ENCODE measurements around the gene SYPL2. TPM values are rescaled to one million over a fixed set of nuclear protein-coding genes. Genes with fewer than 3 reads are reported as not detected.

Gene SYPL2
- total RNA-seq, 5 donors from 2014 or later (not counting 1 experiment from before 2014, with no cell fraction given): 0.09 to 0.13 (median 0.11) TPM; not detected in 1

- no peaks in the 10 kb centered on the region for H3K36me3 ChIP-seq (ENCODE audit: control insufficient read depth in 2 of 2, extremely low read depth in 1 of 2, insufficient read depth in 1 of 2, low read length in 1 of 2)
- H3K27ac Mint-ChIP-seq: no peak overlapping the region
- H3K4me3 Mint-ChIP-seq: no peak overlapping the region
- H3K4me1 ChIP-seq (ENCODE audit: control insufficient read depth in 1 of 2, extremely low read depth in 1 of 2, insufficient read depth in 2 of 2, low read length in 2 of 2): peaks cover 0 to 1% of the 10 kb centered on the region in 2 experiments
- no peaks in the 10 kb centered on the region for H3K36me3 Mint-ChIP-seq
- H3K4me3 ChIP-seq (ENCODE audit: control insufficient read depth in 1 of 2, extremely low read depth in 1 of 2, low read length in 1 of 2): no peak overlapping the region
- H3K27ac ChIP-seq (ENCODE audit: low read length): no peak overlapping the region
- peaks cover 1 to 6% (median 1%) of the 10 kb centered on the region in 3 donors for H3K4me1 Mint-ChIP-seq
- no peak for ATAC-seq (replicated peaks in 1 of 4)
- no peak for DNase-seq
- peaks cover 6 to 11% of the 10 kb centered on the region in 2 donors for H3K27me3 Mint-ChIP-seq
- POLR2A ChIA-PET: no interaction called here
- CTCF ChIA-PET: interaction anchor here in 1 of 2 donors (0.5 kb wide), 1 partner anchor 280 kb away, joined by 3 read pairs; no protein-coding TSS in a partner anchor
- H3K9me3 Mint-ChIP-seq: no peaks in the 10 kb centered on the region
- no peaks in the 10 kb centered on the region for H3K9me3 ChIP-seq
- H3K27me3 ChIP-seq (replicated peaks in 1 of 2; ENCODE audit: control insufficient read depth in 2 of 2, extremely low read depth in 1 of 2, insufficient read depth in 2 of 2, low read length in 1 of 2): peaks cover 0 to 4% of the 10 kb centered on the region in 2 experiments
These were observed 34.0 kb upstream of the SYPL2 start for GRCh38 chr1:109432336-109432735.

DNA sequence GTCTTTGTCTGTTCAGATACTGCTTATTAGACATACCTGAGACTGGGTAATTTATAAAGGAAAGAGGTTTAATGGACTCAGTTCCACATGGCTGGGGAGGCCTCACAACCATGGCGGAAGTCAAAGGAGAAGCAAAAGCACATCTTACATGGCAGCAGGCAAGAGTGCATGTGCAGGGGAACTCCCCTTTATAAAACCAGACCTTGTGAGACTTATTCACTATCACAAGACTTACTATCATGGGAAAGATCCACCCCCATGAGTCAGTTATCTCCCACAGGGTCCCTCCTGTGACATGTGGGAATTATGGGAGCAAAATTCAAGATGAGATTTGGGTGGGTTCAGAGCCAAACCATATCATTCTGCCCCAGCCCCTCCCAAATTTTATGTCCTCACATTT is 33.0 kb upstream of the SYPL2 start:
- H3K36me3 Mint-ChIP-seq: no peaks in the 10 kb centered on the region
- POLR2A ChIA-PET: no interaction called here

DNA sequence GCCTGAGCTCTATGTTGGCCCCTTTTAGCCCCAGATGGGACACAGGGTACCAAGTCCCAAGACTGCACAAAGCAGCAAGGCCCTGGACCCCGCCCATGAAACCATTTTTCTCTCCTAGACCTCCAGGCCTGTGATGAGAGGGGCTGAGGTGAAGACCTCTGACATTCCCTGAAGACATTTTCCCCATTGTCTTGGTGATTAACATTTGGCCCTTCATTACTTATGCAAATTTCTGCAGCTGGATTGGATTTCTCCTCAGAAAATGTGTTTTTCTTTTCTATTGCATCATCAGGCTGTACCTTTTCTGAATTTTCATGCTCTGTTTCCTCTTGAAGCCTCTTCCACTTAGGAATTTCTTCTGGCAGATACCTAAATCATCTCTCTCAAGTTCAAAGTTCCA is 31.9 kb upstream of the SYPL2 start:
- Histone ChIP-seq H3K9me3 (no peaks in the 10 kb centered on the region), H3K27ac (ENCODE audit: low read length) (no peak overlapping the region), H3K4me1 (ENCODE audit: control insufficient read depth in 1 of 2, extremely low read depth in 1 of 2, insufficient read depth in 2 of 2, low read length in 2 of 2) (no peaks in the 10 kb centered on the region), H3K4me3 (ENCODE audit: control insufficient read depth in 1 of 2, extremely low read depth in 1 of 2, low read length in 1 of 2) (no peak overlapping the region), H3K27me3 (replicated peaks in 1 of 2; ENCODE audit: control insufficient read depth in 2 of 2, extremely low read depth in 1 of 2, insufficient read depth in 2 of 2, low read length in 1 of 2) (peaks cover 0 to 4% of the 10 kb centered on the region in 2 experiments), H3K36me3 (ENCODE audit: control insufficient read depth in 2 of 2, extremely low read depth in 1 of 2, insufficient read depth in 1 of 2, low read length in 1 of 2) (no peaks in the 10 kb centered on the region)
- DNase-seq: no peak
- POLR2A ChIA-PET: no interaction called here
- H3K9me3 Mint-ChIP-seq: no peaks in the 10 kb centered on the region
- H3K27me3 Mint-ChIP-seq: peaks cover 6 to 11% of the 10 kb centered on the region in 2 donors
- CTCF ChIA-PET: no interaction called here
- no peaks in the 10 kb centered on the region for H3K36me3 Mint-ChIP-seq
- WGBS (ENCODE audit: insufficient coverage): no CpG with 5 or more reads among the region's 1 CpG
- no peak for ATAC-seq (replicated peaks in 1 of 4)
- no peak overlapping the region for H3K4me3 Mint-ChIP-seq
- no peak overlapping the region for H3K27ac Mint-ChIP-seq
- H3K4me1 Mint-ChIP-seq: no peaks in the 10 kb centered on the region

More for the DNA sequence above, 33.0 kb upstream of the SYPL2 start:
- Histone ChIP-seq H3K4me1 (ENCODE audit: control insufficient read depth in 1 of 2, extremely low read depth in 1 of 2, insufficient read depth in 2 of 2, low read length in 2 of 2) (no peaks in the 10 kb centered on the region), H3K9me3 (no peaks in the 10 kb centered on the region), H3K27ac (ENCODE audit: low read length) (no peak overlapping the region), H3K27me3 (replicated peaks in 1 of 2; ENCODE audit: control insufficient read depth in 2 of 2, extremely low read depth in 1 of 2, insufficient read depth in 2 of 2, low read length in 1 of 2) (peaks cover 0 to 4% of the 10 kb centered on the region in 2 experiments), H3K4me3 (ENCODE audit: control insufficient read depth in 1 of 2, extremely low read depth in 1 of 2, low read length in 1 of 2) (no peak overlapping the region), H3K36me3 (ENCODE audit: control insufficient read depth in 2 of 2, extremely low read depth in 1 of 2, insufficient read depth in 1 of 2, low read length in 1 of 2) (no peaks in the 10 kb centered on the region)
- Mint-ChIP-seq H3K4me1 (no peaks in the 10 kb centered on the region), H3K9me3 (no peaks in the 10 kb centered on the region), H3K27me3 (peaks cover 6 to 11% of the 10 kb centered on the region in 2 donors), H3K27ac (no peak overlapping the region), H3K4me3 (no peak overlapping the region)
- DNase-seq (no peak), ATAC-seq (replicated peaks in 1 of 4) (no peak)
- CTCF ChIA-PET: no interaction called here
- no CpG with 5 or more reads among the region's 1 CpG for WGBS (ENCODE audit: insufficient coverage)

GRCh38 chr1:109438798-109439297 is 27.5 kb upstream of the SYPL2 start:
- no peak for DNase-seq
- H3K4me3 Mint-ChIP-seq: no peak overlapping the region
- Histone ChIP-seq H3K36me3 (ENCODE audit: control insufficient read depth in 2 of 2, extremely low read depth in 1 of 2, insufficient read depth in 1 of 2, low read length in 1 of 2) (no peaks in the 10 kb centered on the region), H3K27me3 (replicated peaks in 1 of 2; ENCODE audit: control insufficient read depth in 2 of 2, extremely low read depth in 1 of 2, insufficient read depth in 2 of 2, low read length in 1 of 2) (peaks cover 3 to 6% of the 10 kb centered on the region in 2 experiments), H3K27ac (ENCODE audit: low read length) (no peak overlapping the region), H3K9me3 (no peaks in the 10 kb centered on the region), H3K4me3 (ENCODE audit: control insufficient read depth in 1 of 2, extremely low read depth in 1 of 2, low read length in 1 of 2) (no peak overlapping the region), H3K4me1 (ENCODE audit: control insufficient read depth in 1 of 2, extremely low read depth in 1 of 2, insufficient read depth in 2 of 2, low read length in 2 of 2) (no peaks in the 10 kb centered on the region)
- no peaks in the 10 kb centered on the region for H3K36me3 Mint-ChIP-seq
- WGBS (ENCODE audit: insufficient coverage): 31% methylated on average over 2 of the region's 3 CpGs
- H3K9me3 Mint-ChIP-seq: no peaks in the 10 kb centered on the region
- H3K4me1 Mint-ChIP-seq: no peaks in the 10 kb centered on the region
- peaks cover 6 to 10% of the 10 kb centered on the region in 2 donors for H3K27me3 Mint-ChIP-seq
- H3K27ac Mint-ChIP-seq: no peak overlapping the region
- ATAC-seq (replicated peaks in 1 of 4): no peak
- POLR2A ChIA-PET: no interaction called here
- CTCF ChIA-PET: no interaction called here

DNA sequence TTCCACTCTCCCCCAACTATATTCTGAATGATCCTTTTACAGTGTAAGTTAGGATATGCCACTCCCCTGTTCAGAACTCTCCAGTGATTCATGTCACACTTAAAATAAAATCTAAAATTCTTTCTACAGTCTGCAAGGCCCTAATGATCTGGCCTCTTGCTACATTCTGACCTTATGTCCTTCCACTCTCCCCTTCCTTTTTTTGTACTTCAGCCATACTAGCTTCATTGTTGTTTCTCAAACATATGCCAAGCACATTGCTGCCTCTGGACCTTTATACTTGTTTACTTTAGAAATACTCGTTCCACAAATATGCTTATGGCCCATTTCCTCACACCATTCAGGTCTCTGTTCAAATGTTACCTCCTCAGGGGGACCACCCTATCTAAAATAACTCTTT is 25.3 kb upstream of the SYPL2 start:
- H3K27ac ChIP-seq (ENCODE audit: low read length): no peak overlapping the region
- H3K4me1 ChIP-seq (ENCODE audit: control insufficient read depth in 1 of 2, extremely low read depth in 1 of 2, insufficient read depth in 2 of 2, low read length in 2 of 2): no peaks in the 10 kb centered on the region
- ChIA-PET POLR2A (no interaction called here), CTCF (no interaction called here)
- H3K4me1 Mint-ChIP-seq: no peaks in the 10 kb centered on the region
- DNase-seq (no peak), ATAC-seq (replicated peaks in 1 of 4) (no peak)
- H3K27ac Mint-ChIP-seq: no peak overlapping the region
- H3K36me3 Mint-ChIP-seq: no peaks in the 10 kb centered on the region
- no peaks in the 10 kb centered on the region for H3K9me3 Mint-ChIP-seq
- no peaks in the 10 kb centered on the region for H3K9me3 ChIP-seq
- no peaks in the 10 kb centered on the region for H3K36me3 ChIP-seq (ENCODE audit: control insufficient read depth in 2 of 2, extremely low read depth in 1 of 2, insufficient read depth in 1 of 2, low read length in 1 of 2)
- WGBS (ENCODE audit: insufficient coverage): 70% methylated on average over 1 of the region's 1 CpG
- H3K27me3 ChIP-seq (replicated peaks in 1 of 2; ENCODE audit: control insufficient read depth in 2 of 2, extremely low read depth in 1 of 2, insufficient read depth in 2 of 2, low read length in 1 of 2): peaks cover 8 to 11% of the 10 kb centered on the region in 2 experiments
- peaks cover 4 to 13% of the 10 kb centered on the region in 2 donors for H3K27me3 Mint-ChIP-seq
- H3K4me3 ChIP-seq (ENCODE audit: control insufficient read depth in 1 of 2, extremely low read depth in 1 of 2, low read length in 1 of 2): no peak overlapping the region
- H3K4me3 Mint-ChIP-seq: no peak overlapping the region

DNA sequence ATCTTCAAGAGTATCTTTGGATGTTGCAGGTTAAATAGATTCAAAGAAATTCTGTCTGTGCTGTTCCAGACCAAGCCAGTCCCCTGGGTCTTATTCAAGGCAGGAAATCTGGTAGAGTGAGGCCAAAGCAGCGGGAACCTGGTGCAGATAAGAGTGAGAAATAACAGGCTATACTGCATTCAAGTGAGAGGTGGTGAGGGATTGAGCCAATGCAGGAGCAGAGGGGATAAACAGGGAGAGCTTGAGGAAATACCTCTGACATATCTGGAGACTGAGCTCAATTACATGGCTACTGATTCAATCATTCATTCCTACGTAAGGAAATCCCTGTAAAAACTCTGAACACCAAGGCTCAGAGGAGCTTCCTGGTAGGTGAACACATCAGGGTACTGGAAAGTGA is 22.9 kb upstream of the SYPL2 start:
- POLR2A ChIA-PET: interaction anchor here in 1 of 2 donors (0.6 kb wide), 1 partner anchor 10 kb away, joined by 3 read pairs; no protein-coding TSS in a partner anchor
- Mint-ChIP-seq H3K36me3 (no peaks in the 10 kb centered on the region), H3K27ac (no peak overlapping the region), H3K4me1 (no peaks in the 10 kb centered on the region), H3K27me3 (peaks cover 13 to 21% of the 10 kb centered on the region in 2 donors), H3K9me3 (no peaks in the 10 kb centered on the region), H3K4me3 (no peak overlapping the region)
- ATAC-seq (replicated peaks in 1 of 4): no peak
- no peaks in the 10 kb centered on the region for H3K9me3 ChIP-seq
- H3K4me3 ChIP-seq (ENCODE audit: control insufficient read depth in 1 of 2, extremely low read depth in 1 of 2, low read length in 1 of 2): no peak overlapping the region
- no peaks in the 10 kb centered on the region for H3K36me3 ChIP-seq (ENCODE audit: control insufficient read depth in 2 of 2, extremely low read depth in 1 of 2, insufficient read depth in 1 of 2, low read length in 1 of 2)
- no CpG with 5 or more reads among the region's 2 CpGs for WGBS (ENCODE audit: insufficient coverage)
- no peak for DNase-seq
- H3K27me3 ChIP-seq (replicated peaks in 1 of 2; ENCODE audit: control insufficient read depth in 2 of 2, extremely low read depth in 1 of 2, insufficient read depth in 2 of 2, low read length in 1 of 2): peaks cover 8 to 14% of the 10 kb centered on the region in 2 experiments
- no peak overlapping the region for H3K27ac ChIP-seq (ENCODE audit: low read length)
- no peaks in the 10 kb centered on the region for H3K4me1 ChIP-seq (ENCODE audit: control insufficient read depth in 1 of 2, extremely low read depth in 1 of 2, insufficient read depth in 2 of 2, low read length in 2 of 2)
- CTCF ChIA-PET: no interaction called here

DNA sequence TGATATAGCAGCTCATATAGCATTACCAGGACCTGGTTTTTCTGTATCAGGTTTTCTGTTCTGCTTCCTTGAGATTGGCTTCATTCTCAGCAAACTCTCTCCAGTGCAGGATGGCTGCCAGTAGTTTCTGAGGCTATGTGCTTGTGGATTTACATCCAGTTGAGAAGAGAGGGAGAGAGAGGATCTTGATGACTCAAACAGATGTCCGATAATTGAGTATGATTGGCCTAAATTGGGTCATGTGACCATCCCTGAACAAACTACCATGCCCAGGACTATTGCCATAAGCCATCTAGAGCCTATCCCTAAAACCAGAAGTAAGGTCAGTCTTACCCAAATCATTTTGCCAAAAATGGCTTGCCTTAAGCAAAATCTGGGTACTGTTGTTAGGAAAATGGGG is 22.0 kb upstream of the SYPL2 start:
- Mint-ChIP-seq H3K4me1 (no peaks in the 10 kb centered on the region), H3K9me3 (no peaks in the 10 kb centered on the region), H3K36me3 (no peaks in the 10 kb centered on the region), H3K4me3 (no peak overlapping the region), H3K27me3 (peaks cover 15 to 23% of the 10 kb centered on the region in 2 donors), H3K27ac (no peak overlapping the region)
- ATAC-seq (replicated peaks in 1 of 4) (no peak), DNase-seq (no peak)
- no CpG with 5 or more reads among the region's 1 CpG for WGBS (ENCODE audit: insufficient coverage)
- CTCF ChIA-PET: no interaction called here
- Histone ChIP-seq H3K9me3 (no peaks in the 10 kb centered on the region), H3K4me1 (ENCODE audit: control insufficient read depth in 1 of 2, extremely low read depth in 1 of 2, insufficient read depth in 2 of 2, low read length in 2 of 2) (no peaks in the 10 kb centered on the region), H3K27ac (ENCODE audit: low read length) (no peak overlapping the region), H3K4me3 (ENCODE audit: control insufficient read depth in 1 of 2, extremely low read depth in 1 of 2, low read length in 1 of 2) (no peak overlapping the region), H3K27me3 (replicated peaks in 1 of 2; ENCODE audit: control insufficient read depth in 2 of 2, extremely low read depth in 1 of 2, insufficient read depth in 2 of 2, low read length in 1 of 2) (peaks cover 8 to 14% of the 10 kb centered on the region in 2 experiments), H3K36me3 (ENCODE audit: control insufficient read depth in 2 of 2, extremely low read depth in 1 of 2, insufficient read depth in 1 of 2, low read length in 1 of 2) (no peaks in the 10 kb centered on the region)
- POLR2A ChIA-PET: interaction anchor here in 1 of 2 donors (0.5 kb wide), 1 partner anchor 23 kb away, joined by 4 read pairs; no protein-coding TSS in a partner anchor

All from T-cell (primary cell).